Hepatocyte (in vitro differentiated cells): ENCODE results near the gene C14orf119.

Source experiments
- CTCF ChIP-seq: fragments of 200-600 bp; sonication (generic); IDR thresholded peaks from 2 replicates; pipeline ENCODE4 v1.5.1; 2016; ENCODE audit warnings: antibody characterized with exemption, mild to moderate bottlenecking; ENCODE audit not compliant: poor library complexity
- EZH2 ChIP-seq: fragments of 200-600 bp; sonication (generic); IDR thresholded peaks from 2 replicates; pipeline ENCODE4 v1.6.1; 2016; ENCODE audit warnings: antibody characterized with exemption, mild to moderate bottlenecking, borderline replicate concordance

DNA sequence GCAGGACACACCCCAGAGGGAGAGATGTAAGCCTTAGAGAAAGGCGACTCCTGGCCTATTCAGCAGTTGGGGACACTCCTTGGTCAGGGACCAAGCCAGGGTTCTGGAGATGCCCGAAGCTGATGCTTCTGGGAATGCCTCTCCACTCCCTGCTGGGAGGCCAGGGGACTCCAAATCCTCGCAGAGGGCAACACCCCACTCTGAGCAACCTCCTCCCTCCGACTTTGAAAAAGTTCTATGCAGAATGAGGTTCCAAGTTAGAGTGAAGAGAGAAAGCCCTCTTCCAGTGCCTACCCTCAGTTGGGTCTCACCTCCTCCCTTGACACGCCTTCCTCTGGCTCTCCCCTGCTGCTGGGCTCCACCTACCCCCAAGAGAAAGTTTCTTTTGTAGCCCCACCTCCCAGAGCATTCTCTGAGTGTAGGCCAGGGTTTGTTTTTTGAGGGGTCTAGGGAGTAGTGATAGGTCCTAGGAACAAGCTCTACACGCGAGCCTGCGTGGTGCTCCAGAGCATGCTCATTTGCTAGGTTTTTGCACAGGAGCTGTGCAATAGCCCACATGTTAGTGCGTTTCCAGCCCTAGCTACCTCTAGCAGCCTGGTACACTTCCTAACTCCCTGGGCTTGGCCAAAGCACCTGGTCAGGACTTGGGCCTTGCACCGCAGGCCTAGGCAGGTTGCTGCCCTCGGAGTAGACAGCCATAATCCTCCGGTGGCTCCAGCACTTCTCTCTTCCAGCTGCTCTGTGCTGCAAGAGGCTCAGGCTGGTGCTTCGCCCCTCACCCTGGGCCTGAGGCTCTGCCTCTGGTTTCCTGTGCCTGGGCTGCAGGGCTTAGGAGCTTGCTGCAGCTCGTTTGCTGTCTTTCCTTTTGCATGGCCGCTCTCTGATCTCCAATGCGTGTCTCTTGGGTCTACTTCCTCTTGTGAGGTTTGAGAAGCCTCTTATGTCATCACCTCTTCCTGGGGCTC is 24.3 kb downstream of the C14orf119 start:
- TF ChIP-seq EZH2: no peak
- TF ChIP-seq CTCF: no peak
